GM12864 (cell line): Measurements from ENCODE around the gene KNL1.

Experiments
- DNase-seq: peaks from one replicate; pipeline ENCODE4 v3.0.0-alpha.2; 2011; ENCODE audit warnings: low read depth
- H3K4me3 ChIP-seq: 2 replicates; pipeline ENCODE4 v1.5.1; 2011; ENCODE audit warnings: mild to moderate bottlenecking, low read depth, low read length, control low read depth
- TF ChIP-seq, protein P1 (sequence below): IDR thresholded peaks from 2 replicates; pipeline ENCODE4 v1.5.1; 2011; ENCODE audit warnings: low read depth, mild to moderate bottlenecking, moderate library complexity, low read length, control low read depth, inconsistent platforms; ENCODE audit errors: missing control alignments

Gene KNL1

DNA sequence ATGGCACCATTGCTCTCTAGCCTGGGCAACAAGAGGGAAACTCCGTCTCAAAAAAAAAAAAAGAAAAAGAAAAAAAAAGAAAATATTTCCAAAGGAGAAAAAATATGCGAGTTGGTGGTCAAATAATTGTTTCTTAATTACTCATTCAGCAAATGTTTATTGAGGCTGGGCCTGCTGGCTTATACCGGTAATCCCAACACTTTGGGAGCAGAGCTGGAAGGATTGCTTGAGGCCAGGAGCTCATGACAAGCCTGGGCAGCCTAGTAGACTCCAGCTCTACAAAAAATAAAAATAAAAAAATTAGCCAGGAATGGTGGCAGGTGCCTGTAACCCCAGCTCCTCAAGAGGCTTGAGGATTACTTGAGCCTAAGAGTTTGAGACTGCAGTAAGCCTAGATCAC is 4.1 kb downstream of the KNL1 start:
- TF ChIP-seq, protein P1, sequence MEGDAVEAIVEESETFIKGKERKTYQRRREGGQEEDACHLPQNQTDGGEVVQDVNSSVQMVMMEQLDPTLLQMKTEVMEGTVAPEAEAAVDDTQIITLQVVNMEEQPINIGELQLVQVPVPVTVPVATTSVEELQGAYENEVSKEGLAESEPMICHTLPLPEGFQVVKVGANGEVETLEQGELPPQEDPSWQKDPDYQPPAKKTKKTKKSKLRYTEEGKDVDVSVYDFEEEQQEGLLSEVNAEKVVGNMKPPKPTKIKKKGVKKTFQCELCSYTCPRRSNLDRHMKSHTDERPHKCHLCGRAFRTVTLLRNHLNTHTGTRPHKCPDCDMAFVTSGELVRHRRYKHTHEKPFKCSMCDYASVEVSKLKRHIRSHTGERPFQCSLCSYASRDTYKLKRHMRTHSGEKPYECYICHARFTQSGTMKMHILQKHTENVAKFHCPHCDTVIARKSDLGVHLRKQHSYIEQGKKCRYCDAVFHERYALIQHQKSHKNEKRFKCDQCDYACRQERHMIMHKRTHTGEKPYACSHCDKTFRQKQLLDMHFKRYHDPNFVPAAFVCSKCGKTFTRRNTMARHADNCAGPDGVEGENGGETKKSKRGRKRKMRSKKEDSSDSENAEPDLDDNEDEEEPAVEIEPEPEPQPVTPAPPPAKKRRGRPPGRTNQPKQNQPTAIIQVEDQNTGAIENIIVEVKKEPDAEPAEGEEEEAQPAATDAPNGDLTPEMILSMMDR: no peak
- DNase-seq: no peak
- no peak overlapping the region for H3K4me3 ChIP-seq

- H3K4me3 ChIP-seq: no peak overlapping the region
- no peak for DNase-seq
- TF ChIP-seq, protein P1: no peak
Measured at GRCh38 chr15:40598672-40599071, 4.6 kb downstream of the KNL1 start.

GRCh38 chr15:40600956-40601355 is 6.9 kb downstream of the KNL1 start:
- DNase-seq: no peak
- TF ChIP-seq, protein P1: no peak
- H3K4me3 ChIP-seq: peak overlapping the region; percentile 12; the same call in 1 of the 2 replicates

- H3K4me3 ChIP-seq: no peak overlapping the region
- TF ChIP-seq, protein P1: no peak
- no peak for DNase-seq
Measured at GRCh38 chr15:40603935-40604334, 9.9 kb downstream of the KNL1 start.

GRCh38 chr15:40613080-40613479 is 19.0 kb downstream of the KNL1 start:
- TF ChIP-seq, protein P1: no peak
- H3K4me3 ChIP-seq: no peak overlapping the region
- DNase-seq: no peak

GRCh38 chr15:40618023-40618422 is 24.0 kb downstream of the KNL1 start:
- no peak for DNase-seq
- H3K4me3 ChIP-seq: no peak overlapping the region
- TF ChIP-seq, protein P1: no peak

DNA sequence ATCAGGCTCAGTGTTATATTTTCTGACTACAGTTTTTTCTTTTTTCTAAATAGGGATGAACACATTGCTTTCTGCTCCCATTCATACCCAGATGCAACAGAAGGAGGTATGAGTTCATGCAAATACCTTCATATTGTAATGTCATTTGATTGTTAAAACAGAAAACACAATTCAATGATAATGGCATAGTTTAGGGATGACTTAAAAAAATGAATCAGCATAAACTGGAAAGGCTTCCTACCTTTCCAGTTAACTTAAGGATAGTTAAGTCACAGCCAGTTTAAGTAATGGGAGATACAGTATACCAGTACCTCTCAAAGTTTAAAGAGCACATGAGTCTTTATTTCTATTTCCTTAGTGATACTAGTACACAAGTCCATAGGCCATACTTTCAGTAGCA is 24.9 kb downstream of the KNL1 start:
- no peak for DNase-seq
- H3K4me3 ChIP-seq: no peak overlapping the region
- TF ChIP-seq, protein P1: no peak
